WTC11 (cell line): ENCODE results near the gene MYBPH. TPM values are rescaled to one million over a fixed set of nuclear protein-coding genes. Genes with fewer than 3 reads are reported as not detected.

Experiments used
- ATAC-seq: fragments of 200-7000 bp; cut with Tn5 transposase; 2 replicates; pipeline ENCODE4 v1.10.0; 2021; ENCODE audit warnings: mild to moderate bottlenecking, moderate library complexity
- CTCF ChIA-PET: fragments of 300-600 bp; sonication (Branson Sonifier 250); formaldehyde crosslinking; loops from one replicate; lab custom pipeline; 2021; ENCODE audit warnings: antibody characterized with exemption; lab: Charles Lee
- POLR2A ChIA-PET: fragments of 350-600 bp; sonication (Branson Sonifier 250); formaldehyde crosslinking; loops from one replicate; lab custom pipeline; 2021; ENCODE audit warnings: antibody characterized with exemption; lab: Charles Lee
- DNase-seq: peaks from one replicate; pipeline ENCODE4 v3.0.0; 2021; ENCODE audit warnings: low spot score
- H3K27ac Mint-ChIP-seq: 2 replicates; pipeline ENCODE4 v1.8.0; 2021; ENCODE audit warnings: mixed read lengths
- H3K27me3 Mint-ChIP-seq: 2 replicates; pipeline ENCODE4 v1.8.0; 2021; ENCODE audit warnings: low read depth, mild to moderate bottlenecking, moderate library complexity, mixed read lengths
- H3K36me3 Mint-ChIP-seq: 2 replicates; pipeline ENCODE4 v1.8.0; 2021; ENCODE audit warnings: mixed read lengths
- H3K4me1 Mint-ChIP-seq: 2 replicates; pipeline ENCODE4 v1.8.0; 2022; ENCODE audit warnings: mixed read lengths
- H3K4me3 Mint-ChIP-seq: 2 replicates; pipeline ENCODE4 v1.8.0; 2021; ENCODE audit warnings: mild to moderate bottlenecking, moderate library complexity, mixed read lengths
- H3K9me3 Mint-ChIP-seq: 2 replicates; pipeline ENCODE4 v1.8.0; 2021; ENCODE audit warnings: mixed read lengths
- AR ChIP-seq: fragments of 250-450 bp; sonication (Bioruptor Pico); IDR thresholded peaks from 2 replicates; pipeline ENCODE4 v1.9.0; 2021; ENCODE audit warnings: mild to moderate bottlenecking
- CREM ChIP-seq: sonication (generic); formaldehyde crosslinking; IDR thresholded peaks from 2 replicates; pipeline ENCODE4 v1.8.1; 2022; ENCODE audit warnings: mild to moderate bottlenecking, missing genetic modification reagents, moderate library complexity
- IRF1 ChIP-seq: sonication (generic); formaldehyde crosslinking; IDR thresholded peaks from 2 replicates; pipeline ENCODE4 v1.8.0; 2023; ENCODE audit warnings: missing genetic modification reagents
- IRF2 ChIP-seq: sonication (generic); formaldehyde crosslinking; IDR thresholded peaks from 2 replicates; pipeline ENCODE4 v1.8.0; 2022; ENCODE audit warnings: low read depth, missing genetic modification reagents, borderline replicate concordance
- MLX ChIP-seq: sonication (generic); formaldehyde crosslinking; IDR thresholded peaks from 2 replicates; pipeline ENCODE4 v1.8.1; 2023; ENCODE audit warnings: mild to moderate bottlenecking, missing genetic modification reagents, moderate library complexity
- PRDM15 ChIP-seq: sonication (generic); formaldehyde crosslinking; IDR thresholded peaks from 2 replicates; pipeline ENCODE4 v1.8.0; 2022; ENCODE audit warnings: missing genetic modification reagents
- TP53 ChIP-seq: sonication (generic); formaldehyde crosslinking; IDR thresholded peaks from 2 replicates; pipeline ENCODE4 v1.8.1; 2023; ENCODE audit warnings: mild to moderate bottlenecking, missing genetic modification reagents
- total RNA-seq: library from RNA; stranded (reverse); gene quantifications from 3 replicates; pipeline ENCODE4 v1.2.3, GENCODE V29; 2021

Gene MYBPH
- total RNA-seq, 1 experiment from 2014 or later = not detected

- peaks cover 38% of the 10 kb centered on the region for H3K4me1 Mint-ChIP-seq
- H3K27ac Mint-ChIP-seq = no peak overlapping the region
- CTCF ChIA-PET = interaction anchor here (4.4 to 11.1 kb wide), 8 partner anchors 11 to 138 kb away, joined by 25 to 190 read pairs (median 110); partner anchors contain the start of gene MYOG
- H3K4me3 Mint-ChIP-seq = peak overlapping the region; percentile 67; the same call in 1 of the 2 replicates
- no peak for ATAC-seq
- DNase-seq = no peak
- no peaks in the 10 kb centered on the region for H3K36me3 Mint-ChIP-seq
- POLR2A ChIA-PET = interaction anchor here (1.2 kb wide), 1 partner anchor 12 kb away, joined by 3 read pairs; no protein-coding TSS in a partner anchor
- TF ChIP-seq MLX (CRISPR knock-in tag) (no peak), IRF2 (CRISPR knock-in tag) (no peak), AR (CRISPR knock-in tag) (no peak), CREM (CRISPR knock-in tag) (no peak), IRF1 (CRISPR knock-in tag) (no peak)
- H3K27me3 Mint-ChIP-seq = peaks cover 37% of the 10 kb centered on the region
- no peaks in the 10 kb centered on the region for H3K9me3 Mint-ChIP-seq
Measured at GRCh38 chr1:203129501-203130231, 46.0 kb downstream of the MYBPH start.

GRCh38 chr1:203128716-203129500 lies 46.7 kb downstream of the MYBPH start:
- CTCF ChIA-PET = interaction anchor here (0.6 to 11.1 kb wide), 31 partner anchors 7 to 359 kb away, joined by 3 to 190 read pairs (median 11); partner anchors contain the start of genes CHI3L1, MYBPH and MYOG
- peaks cover 36% of the 10 kb centered on the region for H3K4me1 Mint-ChIP-seq

More at GRCh38 chr1:203128716-203129500, 46.7 kb downstream of the MYBPH start:
- H3K27me3 Mint-ChIP-seq = peaks cover 37% of the 10 kb centered on the region
- H3K4me3 Mint-ChIP-seq = peak overlapping the region; percentile 67
- POLR2A ChIA-PET = interaction anchor here (0.9 to 1.7 kb wide), 4 partner anchors 11 to 19 kb away, joined by 3 to 9 read pairs (median 3); no protein-coding TSS in a partner anchor
- DNase-seq (no peak), ATAC-seq (no peak)
- H3K9me3 Mint-ChIP-seq = no peaks in the 10 kb centered on the region
- H3K36me3 Mint-ChIP-seq = no peaks in the 10 kb centered on the region
- TF ChIP-seq TP53 (CRISPR knock-in tag) (no peak), PRDM15 (0 out of 2 replicates have a peak, but pooled peaks have one; percentile 34)
- H3K27ac Mint-ChIP-seq = no peak overlapping the region
